ENCODE measurements around the gene GAA. TPM values are rescaled to one million over a fixed set of nuclear protein-coding genes. Genes with fewer than 3 reads are reported as not detected.
A peak's percentile ranks its signal among the peaks of the same experiment; 100 is the strongest.
"Not testable (repeated sequence)": the region's sequence is repeated elsewhere in the genome, so short reads cannot be mapped to it uniquely, and the experiment has no call there.

GAA gene
- polyA plus RNA-seq, 10 donors: 17.6 to 42.7 (median 23.1) TPM

GRCh38 chr17:80142929-80143328 lies 41.5 kb downstream of the GAA start:
- no peak for DNase-seq

- no peak for DNase-seq
Measured at GRCh38 chr17:80145076-80146075, 44.0 kb downstream of the GAA start.

GRCh38 chr17:80146121-80147034 lies 45.0 kb downstream of the GAA start:
- peak in 2 of 3 donors; percentile 42 to 63 for DNase-seq

- peak; percentile 99 to 100 (median 100) for DNase-seq
Measured at GRCh38 chr17:80147035-80147822, 45.8 kb downstream of the GAA start, which contains the start of gene EIF4A3. Gene EIF4A3, minus strand, starts transcription at chr17:80147128. Its CDS starts 167 bp downstream, at chr17:80146961.

GRCh38 chr17:80151333-80151732 lies 50.0 kb downstream of the GAA start:
- DNase-seq: no peak

GRCh38 chr17:80152081-80152702 lies 50.8 kb downstream of the GAA start:
- DNase-seq: no peak

GRCh38 chr17:80153004-80153403 lies 51.6 kb downstream of the GAA start:
- DNase-seq: no peak

- no peak for DNase-seq
Measured at GRCh38 chr17:80154166-80154565, 52.8 kb downstream of the GAA start.

- DNase-seq: not testable (repeated sequence)
Measured at GRCh38 chr17:80155600-80155999, 54.2 kb downstream of the GAA start.

- DNase-seq: no peak
Measured at GRCh38 chr17:80158846-80159245, 57.5 kb downstream of the GAA start.

- no peak for DNase-seq
Measured at GRCh38 chr17:80160536-80160935, 59.2 kb downstream of the GAA start.

GRCh38 chr17:80163336-80163735 lies 62.0 kb downstream of the GAA start:
- DNase-seq: no peak

- no peak for DNase-seq
Measured at GRCh38 chr17:80164185-80164584, 62.8 kb downstream of the GAA start.

- DNase-seq: no peak
Measured at GRCh38 chr17:80166446-80166845, 65.1 kb downstream of the GAA start.

- DNase-seq: no peak
Measured at GRCh38 chr17:80168371-80168770, 67.0 kb downstream of the GAA start.

- no peak for DNase-seq
Measured at GRCh38 chr17:80169107-80169506, 67.7 kb downstream of the GAA start.
